Muscle layer of duodenum (tissue), 2 donors: ENCODE results near the gene CIITA.

ENCODE experiments used
- H3K27ac ChIP-seq: one replicate; pipeline ENCODE4 v1.7.0; 2013; ENCODE audit warnings: mild to moderate bottlenecking, low read length
- H3K27me3 ChIP-seq: one replicate; pipeline ENCODE4 v1.7.0; 2013; ENCODE audit warnings: low read depth, mild to moderate bottlenecking, control low read depth, low read length
- H3K36me3 ChIP-seq, 2 donors: one replicate each; pipeline ENCODE4 v1.7.0; 2013; ENCODE audit warnings: low read length in 2 of 2, control low read depth in 1 of 2, mild to moderate bottlenecking in 1 of 2; ENCODE audit not compliant: insufficient read depth in 2 of 2, control insufficient read depth in 1 of 2
- H3K4me1 ChIP-seq, 2 donors: one replicate each; pipeline ENCODE4 v1.7.0; 2013; ENCODE audit warnings: low read length in 2 of 2, mild to moderate bottlenecking in 2 of 2, control low read depth in 1 of 2, moderate library complexity in 1 of 2; ENCODE audit not compliant: insufficient read depth in 2 of 2, control insufficient read depth in 1 of 2
- H3K4me3 ChIP-seq, 2 donors: one replicate each; pipeline ENCODE4 v1.7.0; 2013; ENCODE audit warnings: low read length in 2 of 2, low read depth in 1 of 2, mild to moderate bottlenecking in 1 of 2
- H3K9me3 ChIP-seq, 2 donors: one replicate each; pipeline ENCODE4 v1.7.0; 2013; ENCODE audit warnings: low read length in 2 of 2, control low read depth in 1 of 2, mild to moderate bottlenecking in 1 of 2; ENCODE audit not compliant: control insufficient read depth in 1 of 2
- donor health status: healthy.

Gene CIITA

GRCh38 chr16:10888320-10888937 is 11.4 kb downstream of the CIITA start:
- H3K4me3 ChIP-seq = no peak overlapping the region
- no peaks in the 10 kb centered on the region for H3K36me3 ChIP-seq
- H3K27ac ChIP-seq = no peak overlapping the region
- no peaks in the 10 kb centered on the region for H3K9me3 ChIP-seq
- no peaks in the 10 kb centered on the region for H3K27me3 ChIP-seq
- no peaks in the 10 kb centered on the region for H3K4me1 ChIP-seq

- no peaks in the 10 kb centered on the region for H3K4me1 ChIP-seq
These were observed 12.9 kb downstream of the CIITA start for GRCh38 chr16:10889855-10890254.

GRCh38 chr16:10892782-10893318 is 15.8 kb downstream of the CIITA start:
- Histone ChIP-seq H3K36me3 (peaks cover 0 to 2% of the 10 kb centered on the region in 2 donors), H3K27ac (no peak overlapping the region), H3K4me1 (no peaks in the 10 kb centered on the region), H3K9me3 (no peaks in the 10 kb centered on the region), H3K4me3 (no peak overlapping the region), H3K27me3 (no peaks in the 10 kb centered on the region)

More at GRCh38 chr16:10889855-10890254, 12.9 kb downstream of the CIITA start:
- Histone ChIP-seq H3K36me3 (no peaks in the 10 kb centered on the region), H3K4me3 (no peak overlapping the region), H3K27me3 (no peaks in the 10 kb centered on the region), H3K9me3 (no peaks in the 10 kb centered on the region), H3K27ac (no peak overlapping the region)

GRCh38 chr16:10895053-10895946 is 18.3 kb downstream of the CIITA start:
- Histone ChIP-seq H3K27ac (no peak overlapping the region), H3K4me1 (no peaks in the 10 kb centered on the region), H3K27me3 (no peaks in the 10 kb centered on the region), H3K4me3 (no peak overlapping the region), H3K36me3 (peaks cover 5 to 13% of the 10 kb centered on the region in 2 donors), H3K9me3 (no peaks in the 10 kb centered on the region)

- Histone ChIP-seq H3K36me3 (peaks cover 8 to 13% of the 10 kb centered on the region in 2 donors), H3K4me1 (no peaks in the 10 kb centered on the region), H3K27me3 (no peaks in the 10 kb centered on the region), H3K4me3 (no peak overlapping the region), H3K9me3 (no peaks in the 10 kb centered on the region), H3K27ac (no peak overlapping the region)
These were observed 19.2 kb downstream of the CIITA start for GRCh38 chr16:10896165-10896564.

GRCh38 chr16:10896723-10897122 is 19.7 kb downstream of the CIITA start:
- Histone ChIP-seq H3K27ac (no peak overlapping the region), H3K27me3 (no peaks in the 10 kb centered on the region), H3K4me1 (no peaks in the 10 kb centered on the region), H3K9me3 (no peaks in the 10 kb centered on the region), H3K36me3 (peaks cover 8 to 13% of the 10 kb centered on the region in 2 donors), H3K4me3 (no peak overlapping the region)

GRCh38 chr16:10897134-10897533 is 20.1 kb downstream of the CIITA start:
- H3K27ac ChIP-seq = no peak overlapping the region
- peaks cover 8 to 16% of the 10 kb centered on the region in 2 donors for H3K36me3 ChIP-seq

GRCh38 chr16:10902999-10903398 is 26.0 kb downstream of the CIITA start:
- Histone ChIP-seq H3K36me3 (peaks cover 20 to 22% of the 10 kb centered on the region in 2 donors), H3K27ac (no peak overlapping the region), H3K4me3 (no peak overlapping the region), H3K9me3 (peaks cover 0 to 9% of the 10 kb centered on the region in 2 donors), H3K4me1 (no peaks in the 10 kb centered on the region), H3K27me3 (no peaks in the 10 kb centered on the region)

More at GRCh38 chr16:10897134-10897533, 20.1 kb downstream of the CIITA start:
- no peaks in the 10 kb centered on the region for H3K9me3 ChIP-seq
- no peaks in the 10 kb centered on the region for H3K4me1 ChIP-seq
- H3K27me3 ChIP-seq = no peaks in the 10 kb centered on the region
- H3K4me3 ChIP-seq = no peak overlapping the region

- H3K27me3 ChIP-seq = no peaks in the 10 kb centered on the region
- H3K4me3 ChIP-seq = no peak overlapping the region
- H3K36me3 ChIP-seq = peaks cover 13 to 21% of the 10 kb centered on the region in 2 donors
- no peaks in the 10 kb centered on the region for H3K4me1 ChIP-seq
- H3K27ac ChIP-seq = no peak overlapping the region
- peaks cover 0 to 9% of the 10 kb centered on the region in 2 donors for H3K9me3 ChIP-seq
These were observed 29.5 kb downstream of the CIITA start for GRCh38 chr16:10906482-10906881.

- H3K27me3 ChIP-seq = no peaks in the 10 kb centered on the region
- H3K4me3 ChIP-seq = no peak overlapping the region
- no peaks in the 10 kb centered on the region for H3K4me1 ChIP-seq
- no peak overlapping the region for H3K27ac ChIP-seq
- peaks cover 0 to 9% of the 10 kb centered on the region in 2 donors for H3K9me3 ChIP-seq
- H3K36me3 ChIP-seq = peaks cover 13 to 18% of the 10 kb centered on the region in 2 donors
These were observed 30.1 kb downstream of the CIITA start for GRCh38 chr16:10906914-10907756.

GRCh38 chr16:10907757-10908045 is 30.7 kb downstream of the CIITA start:
- H3K27me3 ChIP-seq = no peaks in the 10 kb centered on the region
- H3K4me1 ChIP-seq = no peaks in the 10 kb centered on the region
- H3K4me3 ChIP-seq = no peak overlapping the region
- no peak overlapping the region for H3K27ac ChIP-seq
- H3K9me3 ChIP-seq = peaks cover 0 to 7% of the 10 kb centered on the region in 2 donors
- peaks cover 12 to 13% of the 10 kb centered on the region in 2 donors for H3K36me3 ChIP-seq
